NOMO-1 (cell line): ENCODE results near the gene TRIM16.
"Not testable (repeated sequence)": the region's sequence is repeated elsewhere in the genome, so short reads cannot be mapped to it uniquely, and the experiment has no call there.

Experiments used
- DNase-seq, 2 experiments: peaks; one replicate each; lab custom pipeline; 2025; ENCODE audit not compliant: unreplicated experiment in 2 of 2; lab: John Stamatoyannopoulos, UW

TRIM16 gene

GRCh38 chr17:15683824-15684478 is at the start of gene TRIM16:
Gene TRIM16, minus strand, starts transcription at chr17:15684311. Its CDS starts 32,702 bp downstream, at chr17:15651609.
- DNase-seq, result peak; percentile 24 to 53

GRCh38 chr17:15733174-15733789 is 49.2 kb upstream of the TRIM16 start:
- not testable (repeated sequence) for DNase-seq

- not testable (repeated sequence) for DNase-seq
These were observed 47.8 kb upstream of the TRIM16 start, which contains the start of gene TBC1D26 for GRCh38 chr17:15731900-15732299. Gene TBC1D26, plus strand, starts transcription at chr17:15732283. Its CDS starts 3,066 bp downstream, at chr17:15735349.

GRCh38 chr17:15730535-15730934 is 46.4 kb upstream of the TRIM16 start:
- DNase-seq, result not testable (repeated sequence)

- not testable (repeated sequence) for DNase-seq
These were observed 32.8 kb upstream of the TRIM16 start for GRCh38 chr17:15716601-15717563.

GRCh38 chr17:15708879-15709278 is 24.8 kb upstream of the TRIM16 start:
- DNase-seq, result not testable (repeated sequence)

GRCh38 chr17:15704813-15705212 is 20.7 kb upstream of the TRIM16 start:
- not testable (repeated sequence) for DNase-seq

GRCh38 chr17:15704239-15704638 is 20.1 kb upstream of the TRIM16 start:
- DNase-seq, result not testable (repeated sequence)

GRCh38 chr17:15699937-15700336 is 15.8 kb upstream of the TRIM16 start:
- DNase-seq, result not testable (repeated sequence)

- peak; percentile 89 to 93 for DNase-seq
These were observed 15.4 kb upstream of the TRIM16 start, which contains the start of gene ZNF286A for GRCh38 chr17:15699413-15699924. Gene ZNF286A, plus strand, starts transcription at chr17:15699752. Its CDS starts 578 bp downstream, at chr17:15700330.

- not testable (repeated sequence) for DNase-seq
These were observed 14.9 kb upstream of the TRIM16 start for GRCh38 chr17:15698967-15699366.

- not testable (repeated sequence) for DNase-seq
These were observed 3.4 kb upstream of the TRIM16 start for GRCh38 chr17:15687494-15687893.

GRCh38 chr17:15683135-15683534 is 976 bp downstream of the TRIM16 start:
- DNase-seq, result not testable (repeated sequence)

GRCh38 chr17:15675991-15676390 is 8.1 kb downstream of the TRIM16 start:
- DNase-seq, result not testable (repeated sequence)

- DNase-seq, result not testable (repeated sequence)
These were observed 9.5 kb downstream of the TRIM16 start for GRCh38 chr17:15674640-15675039.

- not testable (repeated sequence) for DNase-seq
These were observed 14.6 kb downstream of the TRIM16 start for GRCh38 chr17:15669526-15669925.

- no peak for DNase-seq
These were observed 20.4 kb downstream of the TRIM16 start for GRCh38 chr17:15663691-15664090.

- no peak for DNase-seq
These were observed 20.9 kb downstream of the TRIM16 start for GRCh38 chr17:15663176-15663575.

- DNase-seq, result no peak
These were observed 21.4 kb downstream of the TRIM16 start for GRCh38 chr17:15662681-15663080.

GRCh38 chr17:15660077-15660476 is 24.0 kb downstream of the TRIM16 start:
- DNase-seq, result no peak

- DNase-seq, result no peak
These were observed 24.4 kb downstream of the TRIM16 start for GRCh38 chr17:15659663-15660062.
